Renal pelvis (tissue), 4 donors: ENCODE results near the gene ITPR2. TPM values are rescaled to one million over a fixed set of nuclear protein-coding genes. Genes with fewer than 3 reads are reported as not detected.

Source experiments
- DNase-seq: peaks from one replicate; pipeline ENCODE4 v3.0.0-alpha.2; 2013
- polyA plus RNA-seq, 3 donors: library from polyadenylated mRNA; unstranded; fragments of 120-200 nt; gene quantifications; one replicate each; pipeline ENCODE4 v1.2.1, GENCODE V29; 2013; ENCODE audit not compliant: insufficient read length in 3 of 3

The ITPR2 gene
- polyA plus RNA-seq, 3 donors, result 13.7 to 18.0 (median 14.3) TPM

- no peak for DNase-seq
These were observed 529.6 kb downstream of the ITPR2 start for GRCh38 chr12:26303418-26303817.

DNA sequence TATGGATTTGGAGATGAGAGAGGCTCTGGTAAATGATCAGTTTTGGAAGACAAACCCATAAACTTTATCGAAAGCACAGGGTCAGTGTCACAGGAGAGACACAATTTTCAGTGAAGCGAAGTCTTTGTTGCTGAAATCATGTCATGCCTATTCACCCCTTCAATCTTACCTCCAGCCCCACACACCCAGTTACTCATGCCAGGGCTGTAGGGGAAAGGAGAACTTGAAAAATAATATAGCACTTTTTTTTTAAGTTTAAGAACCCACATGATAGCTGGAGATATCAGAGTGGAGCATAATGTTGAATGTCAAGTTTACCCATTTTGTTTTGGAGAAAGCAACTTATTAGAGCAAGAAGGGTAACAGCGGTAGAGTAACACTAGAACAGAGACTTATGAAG, 530.2 kb downstream of the ITPR2 start:
- no peak for DNase-seq

- DNase-seq, result no peak
These were observed 533.2 kb downstream of the ITPR2 start for GRCh38 chr12:26299751-26300150.

- DNase-seq, result no peak
These were observed 534.0 kb downstream of the ITPR2 start for GRCh38 chr12:26298785-26299621.

DNA sequence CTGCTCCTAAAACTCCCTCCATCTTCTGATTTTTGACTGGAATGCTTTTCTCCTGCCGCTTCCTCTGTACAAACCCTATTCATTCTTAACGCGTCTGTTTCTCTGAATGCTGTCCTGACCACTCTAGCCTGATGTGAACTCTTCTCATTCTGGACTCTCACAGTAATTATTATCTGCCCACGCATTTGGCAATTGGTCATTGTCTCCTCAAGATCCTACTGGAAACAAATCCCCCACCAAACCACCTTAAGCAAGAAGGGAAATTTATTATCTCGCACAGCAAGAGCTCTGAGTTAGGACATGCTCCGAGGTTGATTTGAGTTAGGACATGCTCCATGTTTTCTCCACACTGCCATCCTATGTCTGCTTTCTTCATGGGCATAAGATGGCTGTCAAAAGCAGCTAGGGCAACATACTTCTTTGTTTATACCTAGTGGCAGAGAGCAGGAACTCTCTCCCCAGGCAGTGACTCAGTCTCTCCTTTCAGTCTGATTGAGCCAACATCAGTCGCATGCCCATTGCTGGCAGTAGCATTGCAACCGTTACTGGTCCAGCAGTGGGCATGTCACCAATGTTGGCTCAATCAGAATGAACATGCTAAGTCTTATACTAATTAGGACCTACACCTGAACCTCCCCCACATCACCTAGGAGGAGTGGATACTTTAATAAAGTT, 535.5 kb downstream of the ITPR2 start:
- DNase-seq, result no peak

DNA sequence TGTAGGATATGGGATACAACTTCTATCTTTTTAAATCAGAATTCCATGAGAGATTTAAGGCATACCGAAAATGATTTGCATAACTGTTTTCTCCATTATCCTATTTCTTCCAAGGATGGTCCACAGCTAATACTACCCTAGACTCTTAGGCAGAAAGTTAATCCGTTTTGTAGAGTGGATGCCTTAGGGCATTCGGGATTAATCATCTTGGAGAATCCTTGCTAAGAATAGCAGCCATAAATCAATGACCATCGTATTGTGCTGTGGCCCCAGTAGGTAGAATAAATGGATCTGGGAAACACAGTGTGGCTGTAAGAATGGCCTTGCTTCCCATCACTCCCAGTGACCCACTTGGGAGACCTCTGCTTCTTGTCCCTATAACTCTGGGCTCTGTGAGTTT, 538.0 kb downstream of the ITPR2 start:
- DNase-seq, result no peak

DNA sequence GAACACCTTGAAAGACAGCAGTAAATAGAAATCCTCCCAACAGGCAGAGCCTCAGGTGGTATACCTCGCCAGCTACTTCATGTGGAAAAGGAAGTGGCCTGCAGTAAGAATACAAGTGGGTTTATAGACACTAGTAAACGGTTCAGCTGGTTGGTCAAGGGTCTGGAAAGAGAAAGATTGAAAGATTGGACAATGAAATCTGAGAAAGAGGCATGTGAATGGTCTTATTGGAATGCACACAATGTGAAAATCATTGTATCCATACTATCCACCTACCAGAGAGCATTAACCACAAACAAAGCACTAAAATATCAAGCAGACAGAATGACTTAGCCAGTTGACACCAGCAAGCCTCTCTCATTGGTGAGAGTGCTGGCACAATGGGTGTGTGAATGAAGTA, 539.4 kb downstream of the ITPR2 start:
- DNase-seq, result no peak

DNA sequence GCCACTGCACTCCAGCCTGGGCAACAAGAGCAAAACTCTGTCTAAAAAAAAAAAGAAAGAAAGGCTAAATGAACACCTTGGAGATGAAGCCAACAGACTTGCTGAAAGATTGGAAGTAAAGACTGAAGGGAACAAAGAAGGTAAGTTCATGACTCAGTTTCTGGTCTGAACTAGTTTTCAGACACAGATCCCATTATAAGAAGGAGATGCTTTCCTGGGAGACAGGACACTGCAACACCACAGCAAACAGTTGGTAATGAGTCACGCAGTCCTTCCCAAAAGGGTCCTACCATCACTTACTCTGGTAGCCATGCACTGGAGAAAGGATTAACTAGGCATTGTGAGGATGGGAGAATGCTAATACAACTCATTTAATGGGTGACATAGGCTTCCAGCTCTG, 540.4 kb downstream of the ITPR2 start:
- DNase-seq, result no peak

DNA sequence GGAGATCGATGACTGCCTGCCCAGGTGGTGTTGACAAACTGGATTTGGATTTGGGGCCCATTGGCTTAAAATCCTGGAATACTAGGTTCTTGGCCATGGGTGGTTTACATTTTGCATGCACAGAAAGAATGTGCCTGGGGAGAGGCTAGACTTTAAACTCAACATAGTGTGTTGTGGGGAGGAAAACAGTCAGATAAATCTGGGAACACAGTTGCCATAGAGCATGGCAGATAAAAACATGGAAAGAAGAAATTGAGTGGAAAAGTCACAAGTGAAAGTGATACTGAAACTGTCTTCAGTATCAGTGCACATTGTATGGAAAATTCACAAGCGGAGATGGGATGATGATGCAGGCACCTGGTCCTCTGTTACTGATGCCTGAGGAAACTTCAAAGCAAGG, 542.4 kb downstream of the ITPR2 start:
- DNase-seq, result no peak

- DNase-seq, result peak; percentile 29
These were observed 545.2 kb downstream of the ITPR2 start for GRCh38 chr12:26287671-26288381.

Other genes starting within 250 kb of the ITPR2 start
- gene INTS13, start 104.8 kb upstream of the ITPR2 start, polyA plus RNA-seq, result 10 to 100 TPM; 31.5 to 36.8 (median 32.4) TPM
- gene FGFR1OP2, start 105.3 kb upstream of the ITPR2 start, polyA plus RNA-seq, result 10 to 100 TPM; 51.2 to 82.4 (median 74.6) TPM
- 10 to 100 TPM; 64.0 to 97.3 (median 82.7) TPM for gene TM7SF3, start 181.2 kb upstream of the ITPR2 start, polyA plus RNA-seq
- 10 to 100 TPM; 51.5 to 65.8 (median 56.7) TPM for gene MED21, start 189.4 kb upstream of the ITPR2 start, polyA plus RNA-seq
- gene C12orf71, start 249.4 kb upstream of the ITPR2 start, polyA plus RNA-seq, result under 1 TPM; 0.11 to 0.31 (median 0.23) TPM